GM12878 (cell line): ENCODE results near the gene NPB.
"Not testable (repeated sequence)": the region's sequence is repeated elsewhere in the genome, so short reads cannot be mapped to it uniquely, and the experiment has no call there.

Experiments used
- BACH1 ChIP-seq: fragments of 450-650 bp; IDR thresholded peaks from 2 replicates; pipeline ENCODE4 v1.6.1; 2017; ENCODE audit warnings: mild to moderate bottlenecking, borderline replicate concordance
- BHLHE40 ChIP-seq, 2 experiments: fragments of 450-650 bp in 1 of 2; IDR thresholded peaks; 2 replicates each; pipeline ENCODE4 v1.6.1; 2011 to 2017; ENCODE audit warnings: low read depth in 2 of 2, borderline replicate concordance in 1 of 2, improper control_type of control experiment in 1 of 2, low read length in 1 of 2, mild to moderate bottlenecking in 1 of 2
- CTCF ChIP-seq, 3 experiments: IDR thresholded peaks in 2 of 3; conservative IDR thresholded peaks in 1 of 3; 2 replicates each; pipeline ENCODE4 v1.5.1; 2011; ENCODE audit warnings: low read depth in 3 of 3, low read length in 3 of 3, mild to moderate bottlenecking in 3 of 3, control low read depth in 2 of 3, moderate library complexity in 2 of 3, inconsistent platforms in 1 of 3, mixed read lengths in 1 of 3; ENCODE audit not compliant: control insufficient read depth in 2 of 3, insufficient read depth in 1 of 3; ENCODE audit errors: extremely low read depth in 1 of 3
- E2F4 ChIP-seq: IDR thresholded peaks from 2 replicates; pipeline ENCODE4 v1.6.1; 2012; ENCODE audit warnings: low read depth, low read length, improper control_type of control experiment
- E4F1 ChIP-seq: fragments of 450-650 bp; IDR thresholded peaks from 2 replicates; pipeline ENCODE4 v1.6.1; 2018; ENCODE audit warnings: borderline replicate concordance, mild to moderate bottlenecking; ENCODE audit not compliant: partially characterized antibody
- EP300 ChIP-seq, 2 experiments: fragments of 150-350 bp in 1 of 2; IDR thresholded peaks; 2 replicates each; pipeline ENCODE4 v1.6.1; 2011 to 2012; ENCODE audit warnings: low read depth in 2 of 2, low read length in 2 of 2, borderline replicate concordance in 1 of 2, improper control_type of control experiment in 1 of 2, inconsistent platforms in 1 of 2; ENCODE audit not compliant: control insufficient read depth in 1 of 2
- ESRRA ChIP-seq: IDR thresholded peaks from 2 replicates; pipeline ENCODE4 v1.6.1; 2012; ENCODE audit warnings: mild to moderate bottlenecking, low read length, improper control_type of control experiment
- EZH2 ChIP-seq: IDR thresholded peaks from 2 replicates; pipeline ENCODE4 v1.6.1; 2012; ENCODE audit warnings: low read depth, mild to moderate bottlenecking, control low read depth, inconsistent platforms, low read length, borderline replicate concordance; ENCODE audit not compliant: control insufficient read depth
- HDAC2 ChIP-seq: fragments of 200-600 bp; sonication (generic); IDR thresholded peaks from 2 replicates; pipeline ENCODE4 v1.6.1; 2017
- MYC ChIP-seq: IDR thresholded peaks from 2 replicates; pipeline ENCODE4 v1.6.1; 2011; ENCODE audit warnings: mild to moderate bottlenecking, low read length, moderate library complexity, inconsistent platforms; ENCODE audit not compliant: insufficient read depth, insufficient replicate concordance, insufficient read length, severe bottlenecking
- POLR2A ChIP-seq: IDR thresholded peaks from 2 replicates; pipeline ENCODE4 v1.6.1; 2011; ENCODE audit warnings: low read depth, mild to moderate bottlenecking, low read length
- RAD21 ChIP-seq: IDR thresholded peaks from 2 replicates; pipeline ENCODE4 v1.6.1; 2011; ENCODE audit warnings: mild to moderate bottlenecking, low read depth, low read length, moderate library complexity; ENCODE audit not compliant: insufficient read depth
- TCF3 ChIP-seq: IDR thresholded peaks from 2 replicates; pipeline ENCODE4 v1.6.1; 2012; ENCODE audit warnings: low read depth, mild to moderate bottlenecking, low read length, borderline replicate concordance; ENCODE audit not compliant: insufficient read depth
- TF ChIP-seq, protein P1 (sequence below): fragments of 150-350 bp; IDR thresholded peaks from 2 replicates; pipeline ENCODE4 v1.6.1; 2016; ENCODE audit warnings: low read depth, low read length

DNA sequence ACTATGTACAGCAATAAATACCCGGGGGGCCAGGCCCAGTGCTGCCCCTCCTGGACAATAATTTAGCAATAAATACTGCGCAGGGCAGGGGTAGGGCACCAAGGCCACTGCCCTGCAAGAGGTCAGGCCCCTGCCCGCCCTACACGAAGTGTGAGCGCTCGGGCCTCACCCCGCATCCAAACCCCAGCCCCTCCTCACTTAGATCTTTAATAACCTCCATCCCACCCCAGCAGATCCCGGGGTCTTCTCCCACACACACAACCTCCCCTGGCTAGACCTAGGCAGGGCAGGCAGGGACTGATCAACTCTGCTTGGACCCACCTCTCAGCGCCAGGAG is 16.3 kb downstream of the NPB start:
- TF ChIP-seq ESRRA; BHLHE40 (IDR thresholded peaks at IDR 0.05; ENCODE audit: borderline replicate concordance in 1 of 2, low read depth in 2 of 2, low read length in 1 of 2); TCF3; E4F1; EZH2; CTCF (IDR thresholded peaks at IDR 0.05 in 2 of 3, conservative IDR thresholded peaks at IDR 0.05 in 1 of 3; ENCODE audit: control insufficient read depth in 2 of 3, extremely low read depth in 1 of 3, insufficient read depth in 1 of 3, low read depth in 3 of 3, low read length in 3 of 3); RAD21; BACH1; POLR2A; EP300 (IDR thresholded peaks at IDR 0.05; ENCODE audit: borderline replicate concordance in 1 of 2, control insufficient read depth in 1 of 2, low read depth in 2 of 2, low read length in 2 of 2); MYC; HDAC2; E2F4: not testable (repeated sequence)
- TF ChIP-seq, protein P1, sequence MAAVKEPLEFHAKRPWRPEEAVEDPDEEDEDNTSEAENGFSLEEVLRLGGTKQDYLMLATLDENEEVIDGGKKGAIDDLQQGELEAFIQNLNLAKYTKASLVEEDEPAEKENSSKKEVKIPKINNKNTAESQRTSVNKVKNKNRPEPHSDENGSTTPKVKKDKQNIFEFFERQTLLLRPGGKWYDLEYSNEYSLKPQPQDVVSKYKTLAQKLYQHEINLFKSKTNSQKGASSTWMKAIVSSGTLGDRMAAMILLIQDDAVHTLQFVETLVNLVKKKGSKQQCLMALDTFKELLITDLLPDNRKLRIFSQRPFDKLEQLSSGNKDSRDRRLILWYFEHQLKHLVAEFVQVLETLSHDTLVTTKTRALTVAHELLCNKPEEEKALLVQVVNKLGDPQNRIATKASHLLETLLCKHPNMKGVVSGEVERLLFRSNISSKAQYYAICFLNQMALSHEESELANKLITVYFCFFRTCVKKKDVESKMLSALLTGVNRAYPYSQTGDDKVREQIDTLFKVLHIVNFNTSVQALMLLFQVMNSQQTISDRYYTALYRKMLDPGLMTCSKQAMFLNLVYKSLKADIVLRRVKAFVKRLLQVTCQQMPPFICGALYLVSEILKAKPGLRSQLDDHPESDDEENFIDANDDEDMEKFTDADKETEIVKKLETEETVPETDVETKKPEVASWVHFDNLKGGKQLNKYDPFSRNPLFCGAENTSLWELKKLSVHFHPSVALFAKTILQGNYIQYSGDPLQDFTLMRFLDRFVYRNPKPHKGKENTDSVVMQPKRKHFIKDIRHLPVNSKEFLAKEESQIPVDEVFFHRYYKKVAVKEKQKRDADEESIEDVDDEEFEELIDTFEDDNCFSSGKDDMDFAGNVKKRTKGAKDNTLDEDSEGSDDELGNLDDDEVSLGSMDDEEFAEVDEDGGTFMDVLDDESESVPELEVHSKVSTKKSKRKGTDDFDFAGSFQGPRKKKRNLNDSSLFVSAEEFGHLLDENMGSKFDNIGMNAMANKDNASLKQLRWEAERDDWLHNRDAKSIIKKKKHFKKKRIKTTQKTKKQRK, result not testable (repeated sequence)
